OCI-LY1 (cell line): ENCODE results near the gene FABP7.

Experiments used
- H2AFZ ChIP-seq: fragments of 200-600 bp; sonication (generic), shearing (Covaris generic); 2 replicates; pipeline ENCODE4 v1.6.0; 2014; ENCODE audit warnings: antibody characterized with exemption, mild to moderate bottlenecking, low read length
- H3F3A ChIP-seq: fragments of 200-600 bp; sonication (generic), shearing (Covaris generic); 2 replicates; pipeline ENCODE4 v1.6.0; 2014; ENCODE audit warnings: mild to moderate bottlenecking, antibody characterized with exemption, low read length, moderate library complexity; ENCODE audit not compliant: insufficient read depth
- H3K27ac ChIP-seq: fragments of 200-600 bp; sonication (generic); 2 replicates; pipeline ENCODE4 v1.5.1; 2014; ENCODE audit warnings: low read length, mixed run types, mild to moderate bottlenecking, low read depth; ENCODE audit not compliant: poor library complexity, severe bottlenecking
- H3K27me3 ChIP-seq: fragments of 200-600 bp; sonication (generic); 2 replicates; pipeline ENCODE4 v1.6.0; 2014; ENCODE audit warnings: antibody characterized with exemption, mild to moderate bottlenecking, low read length, moderate library complexity; ENCODE audit not compliant: insufficient read depth
- H3K36me3 ChIP-seq: fragments of 200-600 bp; sonication (generic); 2 replicates; pipeline ENCODE4 v1.6.1; 2014; ENCODE audit warnings: mild to moderate bottlenecking, antibody characterized with exemption, low read length, moderate library complexity, mixed read lengths; ENCODE audit not compliant: insufficient read depth
- H3K4me1 ChIP-seq: fragments of 200-600 bp; sonication (generic); 2 replicates; pipeline ENCODE4 v1.5.1; 2014; ENCODE audit warnings: mild to moderate bottlenecking, low read length, moderate library complexity; ENCODE audit not compliant: insufficient read depth, severe bottlenecking
- H3K4me2 ChIP-seq: fragments of 200-600 bp; sonication (generic), shearing (Covaris generic); 2 replicates; pipeline ENCODE4 v1.6.1; 2014; ENCODE audit warnings: low read length
- H3K4me3 ChIP-seq: fragments of 200-600 bp; sonication (generic); 2 replicates; pipeline ENCODE4 v1.5.1; 2014; ENCODE audit warnings: low read length, low read depth, mild to moderate bottlenecking, mixed read lengths; ENCODE audit not compliant: poor library complexity, severe bottlenecking
- H3K79me2 ChIP-seq: fragments of 200-600 bp; shearing (Covaris generic); 2 replicates; pipeline ENCODE4 v1.6.1; 2016; ENCODE audit warnings: mixed run types, low read length, mixed read lengths; ENCODE audit not compliant: insufficient read depth
- H3K9ac ChIP-seq: fragments of 200-600 bp; sonication (generic), shearing (Covaris generic); 2 replicates; pipeline ENCODE4 v1.6.1; 2014; ENCODE audit warnings: mild to moderate bottlenecking, low read length, mixed read lengths
- H3K9me2 ChIP-seq: fragments of 200-600 bp; sonication (generic), shearing (Covaris generic); 2 replicates; pipeline ENCODE4 v1.6.1; 2014; ENCODE audit warnings: low read depth, mild to moderate bottlenecking, low read length, mixed read lengths
- H3K9me3 ChIP-seq: fragments of 200-600 bp; shearing (Covaris generic); 2 replicates; pipeline ENCODE4 v1.6.1; 2014; ENCODE audit warnings: low read length, mixed read lengths
- H4K20me1 ChIP-seq: fragments of 200-600 bp; sonication (generic), shearing (Covaris generic); 2 replicates; pipeline ENCODE4 v1.6.0; 2016; ENCODE audit warnings: mild to moderate bottlenecking, low read length; ENCODE audit not compliant: insufficient read depth
- EZH2 ChIP-seq: fragments of 200-600 bp; sonication (generic), shearing (Covaris generic); IDR thresholded peaks from 2 replicates; pipeline ENCODE4 v1.8.0; 2017; ENCODE audit warnings: borderline replicate concordance, mixed run types, mild to moderate bottlenecking, antibody characterized with exemption, low read length, moderate library complexity, mixed read lengths
- TF ChIP-seq, protein P1 (sequence below): fragments of 200-600 bp; sonication (generic), shearing (Covaris generic); IDR thresholded peaks from 2 replicates; pipeline ENCODE4 v1.5.1; 2017; ENCODE audit warnings: mild to moderate bottlenecking, antibody characterized with exemption, low read length, moderate library complexity, mixed read lengths

Gene FABP7

GRCh38 chr6:122817766-122818165, 38.2 kb downstream of the FABP7 start:
- no peaks in the 10 kb centered on the region for H3K9me3 ChIP-seq
- H3F3A ChIP-seq, result no peaks in the 10 kb centered on the region
- H3K79me2 ChIP-seq, result no peaks in the 10 kb centered on the region
- no peaks in the 10 kb centered on the region for H4K20me1 ChIP-seq
- H3K4me1 ChIP-seq, result no peaks in the 10 kb centered on the region
- no peak overlapping the region for H2AFZ ChIP-seq
- no peaks in the 10 kb centered on the region for H3K27me3 ChIP-seq
- no peak overlapping the region for H3K4me3 ChIP-seq
- no peak for TF ChIP-seq EZH2
- no peaks in the 10 kb centered on the region for H3K36me3 ChIP-seq
- H3K9me2 ChIP-seq, result no peaks in the 10 kb centered on the region
- H3K9ac ChIP-seq, result no peak overlapping the region
- H3K27ac ChIP-seq, result no peak overlapping the region
- H3K4me2 ChIP-seq, result no peak overlapping the region

- Histone ChIP-seq H3K36me3 (no peaks in the 10 kb centered on the region), H2AFZ (no peak overlapping the region), H3K4me1 (no peaks in the 10 kb centered on the region)
Observed at GRCh38 chr6:122818866-122819265, 39.4 kb downstream of the FABP7 start.

DNA sequence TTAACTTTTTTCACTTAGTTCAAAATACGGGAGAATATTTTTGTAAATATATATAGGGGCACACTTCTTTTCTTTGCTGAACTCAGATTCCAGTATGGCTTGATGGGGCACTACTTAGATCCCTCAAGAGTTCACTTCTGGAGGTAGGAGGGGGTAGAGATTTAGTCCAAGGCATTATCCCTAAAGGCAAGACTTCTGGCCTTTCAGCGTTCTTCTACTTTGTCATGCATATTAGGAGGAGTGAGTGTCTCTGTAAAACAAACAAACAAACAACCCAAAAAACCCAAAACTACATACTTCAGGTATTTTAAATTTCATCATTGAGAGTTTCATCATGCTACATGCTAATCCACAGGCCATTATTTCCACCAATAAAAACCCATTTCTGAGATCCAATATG, 41.6 kb downstream of the FABP7 start:
- Histone ChIP-seq H3K79me2 (no peaks in the 10 kb centered on the region), H3F3A (no peaks in the 10 kb centered on the region), H4K20me1 (no peaks in the 10 kb centered on the region), H3K4me1 (no peaks in the 10 kb centered on the region), H2AFZ (no peak overlapping the region), H3K36me3 (no peaks in the 10 kb centered on the region), H3K27ac (no peak overlapping the region), H3K4me2 (no peak overlapping the region), H3K9ac (no peak overlapping the region), H3K9me3 (no peaks in the 10 kb centered on the region), H3K4me3 (no peak overlapping the region), H3K9me2 (no peaks in the 10 kb centered on the region), H3K27me3 (no peaks in the 10 kb centered on the region)
- TF ChIP-seq, protein P1, sequence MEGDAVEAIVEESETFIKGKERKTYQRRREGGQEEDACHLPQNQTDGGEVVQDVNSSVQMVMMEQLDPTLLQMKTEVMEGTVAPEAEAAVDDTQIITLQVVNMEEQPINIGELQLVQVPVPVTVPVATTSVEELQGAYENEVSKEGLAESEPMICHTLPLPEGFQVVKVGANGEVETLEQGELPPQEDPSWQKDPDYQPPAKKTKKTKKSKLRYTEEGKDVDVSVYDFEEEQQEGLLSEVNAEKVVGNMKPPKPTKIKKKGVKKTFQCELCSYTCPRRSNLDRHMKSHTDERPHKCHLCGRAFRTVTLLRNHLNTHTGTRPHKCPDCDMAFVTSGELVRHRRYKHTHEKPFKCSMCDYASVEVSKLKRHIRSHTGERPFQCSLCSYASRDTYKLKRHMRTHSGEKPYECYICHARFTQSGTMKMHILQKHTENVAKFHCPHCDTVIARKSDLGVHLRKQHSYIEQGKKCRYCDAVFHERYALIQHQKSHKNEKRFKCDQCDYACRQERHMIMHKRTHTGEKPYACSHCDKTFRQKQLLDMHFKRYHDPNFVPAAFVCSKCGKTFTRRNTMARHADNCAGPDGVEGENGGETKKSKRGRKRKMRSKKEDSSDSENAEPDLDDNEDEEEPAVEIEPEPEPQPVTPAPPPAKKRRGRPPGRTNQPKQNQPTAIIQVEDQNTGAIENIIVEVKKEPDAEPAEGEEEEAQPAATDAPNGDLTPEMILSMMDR, result no peak
- no peak for TF ChIP-seq EZH2

More at GRCh38 chr6:122818866-122819265, 39.4 kb downstream of the FABP7 start:
- H4K20me1 ChIP-seq, result no peaks in the 10 kb centered on the region
- no peaks in the 10 kb centered on the region for H3K79me2 ChIP-seq
- H3K27me3 ChIP-seq, result no peaks in the 10 kb centered on the region
- H3F3A ChIP-seq, result no peaks in the 10 kb centered on the region
- H3K9ac ChIP-seq, result no peak overlapping the region
- no peak overlapping the region for H3K27ac ChIP-seq
- no peaks in the 10 kb centered on the region for H3K9me2 ChIP-seq
- no peak for TF ChIP-seq EZH2
- TF ChIP-seq, protein P1, result no peak
- H3K4me3 ChIP-seq, result no peak overlapping the region
- H3K9me3 ChIP-seq, result no peaks in the 10 kb centered on the region
- no peak overlapping the region for H3K4me2 ChIP-seq

DNA sequence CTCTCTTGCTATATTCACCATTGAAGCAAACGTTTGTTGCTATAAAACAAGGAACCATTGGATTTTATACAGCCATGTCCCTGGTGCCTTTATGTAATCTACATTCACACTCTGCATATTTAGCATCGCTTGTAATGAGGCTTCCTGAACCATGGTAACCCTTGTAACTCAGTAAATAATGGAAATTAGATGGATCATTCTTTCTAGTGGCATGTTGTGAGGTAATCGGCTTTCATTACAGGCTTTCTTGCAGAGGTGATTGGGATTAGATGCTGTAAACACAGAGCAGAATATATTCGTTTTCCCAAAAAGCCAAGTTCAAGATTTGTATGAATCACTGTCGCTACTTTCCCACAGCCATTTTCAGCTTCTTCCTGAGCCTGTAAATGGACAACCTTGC, 45.6 kb downstream of the FABP7 start:
- no peaks in the 10 kb centered on the region for H3K9me2 ChIP-seq
- no peaks in the 10 kb centered on the region for H3K9me3 ChIP-seq
- H3K27me3 ChIP-seq, result no peaks in the 10 kb centered on the region
- no peaks in the 10 kb centered on the region for H3K36me3 ChIP-seq
- no peak overlapping the region for H3K4me2 ChIP-seq
- TF ChIP-seq, protein P1, result no peak
- no peak for TF ChIP-seq EZH2
- no peaks in the 10 kb centered on the region for H3K79me2 ChIP-seq
- no peak overlapping the region for H3K27ac ChIP-seq
- no peaks in the 10 kb centered on the region for H3K4me1 ChIP-seq
- no peak overlapping the region for H2AFZ ChIP-seq
- H3F3A ChIP-seq, result no peaks in the 10 kb centered on the region
- H3K9ac ChIP-seq, result no peak overlapping the region
- no peak overlapping the region for H3K4me3 ChIP-seq
- H4K20me1 ChIP-seq, result no peaks in the 10 kb centered on the region
